Neural cell (in vitro differentiated cells): ENCODE results near the gene NHLH1.

ENCODE experiments used
- EP300 ChIP-seq: fragments of 450-650 bp; conservative IDR thresholded peaks from 2 replicates; pipeline ENCODE4 v1.6.1; 2014; ENCODE audit warnings: antibody characterized with exemption, mild to moderate bottlenecking, moderate library complexity; ENCODE audit not compliant: poor library complexity, severe bottlenecking
- EZH2 ChIP-seq: fragments of 200-600, 300-800 bp; shearing (Covaris generic), sonication (generic); IDR thresholded peaks from 2 replicates; pipeline ENCODE4 v1.6.1; 2014; ENCODE audit warnings: antibody characterized with exemption, low read length, borderline replicate concordance, mild to moderate bottlenecking; ENCODE audit not compliant: insufficient read depth, poor library complexity, severe bottlenecking
- MXI1 ChIP-seq: fragments of 450-650 bp; conservative IDR thresholded peaks from 2 replicates; pipeline ENCODE4 v1.6.1; 2014; ENCODE audit warnings: antibody characterized with exemption, mild to moderate bottlenecking; ENCODE audit not compliant: poor library complexity, severe bottlenecking
- POLR2AphosphoS5 ChIP-seq: IDR thresholded peaks from 2 replicates; pipeline ENCODE4 v1.6.1; 2012
- RAD21 ChIP-seq: fragments of 450-650 bp; conservative IDR thresholded peaks from 2 replicates; pipeline ENCODE4 v1.6.1; 2014; ENCODE audit warnings: antibody characterized with exemption, mild to moderate bottlenecking, moderate library complexity
- TAF1 ChIP-seq: IDR thresholded peaks from 2 replicates; pipeline ENCODE4 v1.6.1; 2012; ENCODE audit warnings: low read depth
- TF ChIP-seq, protein P1 (sequence below): fragments of 450-650 bp; IDR thresholded peaks from 2 replicates; pipeline ENCODE4 v1.5.1; 2014; ENCODE audit warnings: antibody characterized with exemption, mild to moderate bottlenecking, moderate library complexity; ENCODE audit not compliant: poor library complexity, severe bottlenecking
- TF ChIP-seq, protein P2 (sequence below): IDR thresholded peaks from 2 replicates; pipeline ENCODE4 v1.6.1; 2012; ENCODE audit warnings: borderline replicate concordance

DNA sequence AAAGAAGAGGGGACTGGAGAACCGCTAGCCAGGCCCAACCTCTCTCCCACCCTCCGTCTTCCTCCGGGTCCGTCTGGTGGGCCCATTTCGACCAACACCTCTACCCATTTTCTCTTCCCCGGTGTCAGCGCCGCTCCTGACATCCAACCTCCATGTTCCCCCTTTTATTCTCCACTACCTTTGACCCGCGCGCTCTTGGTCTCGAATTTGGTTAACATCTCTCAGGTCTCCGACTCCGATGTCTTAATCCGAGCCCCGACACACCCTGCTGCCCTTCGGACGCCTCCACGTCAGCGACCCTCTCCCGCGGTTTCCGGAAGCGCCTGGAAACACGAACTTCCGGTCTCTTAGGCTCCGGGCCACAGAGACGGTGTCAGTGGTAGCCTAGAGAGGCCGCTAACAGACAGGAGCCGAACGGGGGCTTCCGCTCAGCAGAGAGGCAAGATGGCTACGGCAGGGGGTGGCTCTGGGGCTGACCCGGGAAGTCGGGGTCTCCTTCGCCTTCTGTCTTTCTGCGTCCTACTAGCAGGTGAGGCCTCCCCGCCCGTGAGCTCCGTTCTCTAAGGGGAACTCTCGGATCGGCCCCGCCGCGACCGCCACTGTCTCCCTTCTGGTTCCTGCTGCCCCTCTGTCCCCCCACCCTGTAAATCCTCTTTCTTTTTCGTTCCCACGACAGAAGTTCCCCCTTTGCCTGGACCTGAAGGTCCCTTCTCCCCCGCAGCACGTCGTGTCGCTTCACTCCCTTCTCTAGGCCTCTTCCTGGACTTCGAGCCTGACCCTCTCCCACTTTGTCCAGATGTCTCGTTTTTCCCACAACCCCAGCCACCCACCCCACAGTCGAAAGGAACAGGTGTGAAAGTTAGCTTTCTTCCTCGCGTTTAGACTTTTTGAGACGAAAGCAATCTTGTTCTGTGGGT is 23.7 kb upstream of the NHLH1 start, which contains the start of the genes COPA and NCSTN:
- TF ChIP-seq, protein P1, sequence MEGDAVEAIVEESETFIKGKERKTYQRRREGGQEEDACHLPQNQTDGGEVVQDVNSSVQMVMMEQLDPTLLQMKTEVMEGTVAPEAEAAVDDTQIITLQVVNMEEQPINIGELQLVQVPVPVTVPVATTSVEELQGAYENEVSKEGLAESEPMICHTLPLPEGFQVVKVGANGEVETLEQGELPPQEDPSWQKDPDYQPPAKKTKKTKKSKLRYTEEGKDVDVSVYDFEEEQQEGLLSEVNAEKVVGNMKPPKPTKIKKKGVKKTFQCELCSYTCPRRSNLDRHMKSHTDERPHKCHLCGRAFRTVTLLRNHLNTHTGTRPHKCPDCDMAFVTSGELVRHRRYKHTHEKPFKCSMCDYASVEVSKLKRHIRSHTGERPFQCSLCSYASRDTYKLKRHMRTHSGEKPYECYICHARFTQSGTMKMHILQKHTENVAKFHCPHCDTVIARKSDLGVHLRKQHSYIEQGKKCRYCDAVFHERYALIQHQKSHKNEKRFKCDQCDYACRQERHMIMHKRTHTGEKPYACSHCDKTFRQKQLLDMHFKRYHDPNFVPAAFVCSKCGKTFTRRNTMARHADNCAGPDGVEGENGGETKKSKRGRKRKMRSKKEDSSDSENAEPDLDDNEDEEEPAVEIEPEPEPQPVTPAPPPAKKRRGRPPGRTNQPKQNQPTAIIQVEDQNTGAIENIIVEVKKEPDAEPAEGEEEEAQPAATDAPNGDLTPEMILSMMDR = peak; percentile 23
- peak; percentile 77 for TF ChIP-seq TAF1
- no peak for TF ChIP-seq EZH2
- peak; percentile 35 for TF ChIP-seq EP300
- peak; percentile 44 for TF ChIP-seq RAD21
- TF ChIP-seq MXI1 = peak; percentile 75
- TF ChIP-seq, protein P2, sequence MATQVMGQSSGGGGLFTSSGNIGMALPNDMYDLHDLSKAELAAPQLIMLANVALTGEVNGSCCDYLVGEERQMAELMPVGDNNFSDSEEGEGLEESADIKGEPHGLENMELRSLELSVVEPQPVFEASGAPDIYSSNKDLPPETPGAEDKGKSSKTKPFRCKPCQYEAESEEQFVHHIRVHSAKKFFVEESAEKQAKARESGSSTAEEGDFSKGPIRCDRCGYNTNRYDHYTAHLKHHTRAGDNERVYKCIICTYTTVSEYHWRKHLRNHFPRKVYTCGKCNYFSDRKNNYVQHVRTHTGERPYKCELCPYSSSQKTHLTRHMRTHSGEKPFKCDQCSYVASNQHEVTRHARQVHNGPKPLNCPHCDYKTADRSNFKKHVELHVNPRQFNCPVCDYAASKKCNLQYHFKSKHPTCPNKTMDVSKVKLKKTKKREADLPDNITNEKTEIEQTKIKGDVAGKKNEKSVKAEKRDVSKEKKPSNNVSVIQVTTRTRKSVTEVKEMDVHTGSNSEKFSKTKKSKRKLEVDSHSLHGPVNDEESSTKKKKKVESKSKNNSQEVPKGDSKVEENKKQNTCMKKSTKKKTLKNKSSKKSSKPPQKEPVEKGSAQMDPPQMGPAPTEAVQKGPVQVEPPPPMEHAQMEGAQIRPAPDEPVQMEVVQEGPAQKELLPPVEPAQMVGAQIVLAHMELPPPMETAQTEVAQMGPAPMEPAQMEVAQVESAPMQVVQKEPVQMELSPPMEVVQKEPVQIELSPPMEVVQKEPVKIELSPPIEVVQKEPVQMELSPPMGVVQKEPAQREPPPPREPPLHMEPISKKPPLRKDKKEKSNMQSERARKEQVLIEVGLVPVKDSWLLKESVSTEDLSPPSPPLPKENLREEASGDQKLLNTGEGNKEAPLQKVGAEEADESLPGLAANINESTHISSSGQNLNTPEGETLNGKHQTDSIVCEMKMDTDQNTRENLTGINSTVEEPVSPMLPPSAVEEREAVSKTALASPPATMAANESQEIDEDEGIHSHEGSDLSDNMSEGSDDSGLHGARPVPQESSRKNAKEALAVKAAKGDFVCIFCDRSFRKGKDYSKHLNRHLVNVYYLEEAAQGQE = peak; percentile 76
- peak; percentile 94 for TF ChIP-seq POLR2AphosphoS5
